Lung (tissue), 12 donors: ENCODE measurements around the gene PKD1. TPM values are rescaled to one million over a fixed set of nuclear protein-coding genes. Genes with fewer than 3 reads are reported as not detected.

ENCODE experiments used
- ATAC-seq: fragments of 200-7000 bp; cut with Tn5 transposase; one replicate; pipeline ENCODE4 v1.9.1; 2020; ENCODE audit warnings: moderate number of reproducible peaks; ENCODE audit not compliant: insufficient read depth, low FRiP score
- DNase-seq, 3 donors: peaks; one replicate each; pipeline ENCODE4 v3.0.0-alpha.2; 2013 to 2017
- H3K27ac ChIP-seq, 2 donors: one replicate each; pipeline ENCODE4 v1.5.1; 2013; ENCODE audit warnings: mild to moderate bottlenecking in 2 of 2, moderate library complexity in 2 of 2, control low read depth in 1 of 2, inconsistent platforms in 1 of 2, low read depth in 1 of 2, low read length in 1 of 2
- H3K27me3 ChIP-seq, 3 donors: one replicate each; pipeline ENCODE4 v1.5.1; 2013; ENCODE audit warnings: low read length in 2 of 3; ENCODE audit not compliant: control insufficient read depth in 3 of 3, insufficient read depth in 3 of 3
- H3K36me3 ChIP-seq, 4 donors: one replicate each; pipeline ENCODE4 v1.5.1; 2013; ENCODE audit warnings: low read length in 4 of 4, mild to moderate bottlenecking in 1 of 4, moderate library complexity in 1 of 4; ENCODE audit not compliant: control insufficient read depth in 4 of 4, insufficient read depth in 4 of 4
- H3K4me1 ChIP-seq, 5 donors: one replicate each; pipeline ENCODE4 v1.5.1; 2013; ENCODE audit warnings: low read length in 5 of 5, mild to moderate bottlenecking in 2 of 5, moderate library complexity in 1 of 5; ENCODE audit not compliant: control insufficient read depth in 5 of 5, insufficient read depth in 5 of 5
- H3K4me3 ChIP-seq: one replicate; pipeline ENCODE4 v1.5.1; 2013; ENCODE audit warnings: mild to moderate bottlenecking, control low read depth, moderate library complexity
- H3K9ac ChIP-seq, 2 donors: one replicate each; pipeline ENCODE4 v1.5.1; 2013; ENCODE audit warnings: low read length in 2 of 2, control low read depth in 1 of 2; ENCODE audit not compliant: insufficient read depth in 1 of 2
- H3K9me3 ChIP-seq, 4 donors: one replicate each; pipeline ENCODE4 v1.5.1; 2013; ENCODE audit warnings: low read length in 3 of 4, mild to moderate bottlenecking in 1 of 4, moderate library complexity in 1 of 4; ENCODE audit not compliant: control insufficient read depth in 4 of 4, insufficient read depth in 3 of 4
- CTCF ChIP-seq: IDR thresholded peaks from 2 replicates; pipeline ENCODE4 v1.5.1; 2012; ENCODE audit warnings: mild to moderate bottlenecking; ENCODE audit errors: control extremely low read depth, extremely low read depth
- WGBS, 2 donors: extraction: QIAGEN DNeasy Blood & Tissue Kit; methylation state at CpG; one replicate each; pipeline ENCODE4 v1.1.7; 2013; 5-methylcytosine and 5-hydroxymethylcytosine counted together
- polyA plus RNA-seq, 2 donors: library from polyadenylated mRNA; stranded (reverse); fragments of 200-250 nt; gene quantifications; one replicate each; pipeline ENCODE4 v1.2.1, GENCODE V29; 2013
- total RNA-seq, 2 donors: library from RNA; depleted of rRNA in 1 of 2; stranded (reverse); fragments of >200 nt in 1 of 2; gene quantifications; one replicate each; pipeline ENCODE4 v1.2.1, GENCODE V29; 2014 to 2021
- donor health status: control.
- donor health status: control.
- donor health status: Bipolar disorder and iron deficiency.
- donor health status: healthy.
- donor health status: DM: yes; HTN: yes; CAD: no.

PKD1 gene
- total and polyA plus RNA-seq, 4 donors: 39.1 to 128 (median 64.6) TPM

- DNase-seq (no peak), ATAC-seq (no peak)
- H3K27me3 ChIP-seq: no peaks in the 10 kb centered on the region
Measured at GRCh38 chr16:2181952-2182351, 46.3 kb upstream of the PKD1 start.

GRCh38 chr16:2180962-2181923 is 45.5 kb upstream of the PKD1 start:
- no peak for TF ChIP-seq CTCF
- no peak for DNase-seq

More at GRCh38 chr16:2181952-2182351, 46.3 kb upstream of the PKD1 start:
- no peak overlapping the region for H3K9ac ChIP-seq
- H3K27ac ChIP-seq: no peak overlapping the region
- H3K4me1 ChIP-seq: no peaks in the 10 kb centered on the region
- H3K9me3 ChIP-seq: no peaks in the 10 kb centered on the region
- no peak overlapping the region for H3K4me3 ChIP-seq
- 93% methylated on average over 20 of the region's 20 CpGs for WGBS, 2 donors
- H3K36me3 ChIP-seq: peaks cover 0 to 13% (median 2%) of the 10 kb centered on the region in 4 donors
- TF ChIP-seq CTCF: no peak

GRCh38 chr16:2180461-2180860 is 44.8 kb upstream of the PKD1 start:
- Histone ChIP-seq H3K4me3 (no peak overlapping the region), H3K36me3 (peaks cover 0 to 28% (median 3%) of the 10 kb centered on the region in 4 donors), H3K27ac (no peak overlapping the region), H3K27me3 (no peaks in the 10 kb centered on the region), H3K9me3 (no peaks in the 10 kb centered on the region), H3K9ac (no peak overlapping the region), H3K4me1 (no peaks in the 10 kb centered on the region)
- ATAC-seq: no peak
- TF ChIP-seq CTCF: no peak
- WGBS, 2 donors: 94 to 96% methylated on average over 33 to 43 of the region's 43 CpGs
- no peak for DNase-seq

More at GRCh38 chr16:2180962-2181923, 45.5 kb upstream of the PKD1 start:
- Histone ChIP-seq H3K4me3 (no peak overlapping the region), H3K27ac (no peak overlapping the region), H3K36me3 (peaks cover 0 to 20% (median 2%) of the 10 kb centered on the region in 4 donors), H3K27me3 (no peaks in the 10 kb centered on the region), H3K4me1 (no peaks in the 10 kb centered on the region), H3K9ac (no peak overlapping the region), H3K9me3 (no peaks in the 10 kb centered on the region)
- no peak for ATAC-seq
- WGBS, 2 donors: 86 to 88% methylated on average over 42 to 46 of the region's 46 CpGs
